ENCODE measurements around the gene MYRF.

MYRF gene

GRCh38 chr11:61738776-61739175, 13.7 kb upstream of the MYRF start:
- no peak for DNase-seq (ENCODE audit: low spot score)
- no peaks in the 10 kb centered on the region for H3K9me3 Mint-ChIP-seq
- no peak overlapping the region for H3K27ac Mint-ChIP-seq
- no peaks in the 10 kb centered on the region for H3K27me3 Mint-ChIP-seq (ENCODE audit: low read depth)
- no peaks in the 10 kb centered on the region for H3K4me1 Mint-ChIP-seq (ENCODE audit: low read depth)
- no peak overlapping the region for H3K4me3 Mint-ChIP-seq
- H3K36me3 Mint-ChIP-seq (ENCODE audit: low read depth): no peaks in the 10 kb centered on the region

GRCh38 chr11:61739413-61739812, 13.0 kb upstream of the MYRF start:
- DNase-seq (ENCODE audit: low spot score): no peak
- H3K36me3 Mint-ChIP-seq (ENCODE audit: low read depth): no peaks in the 10 kb centered on the region
- H3K9me3 Mint-ChIP-seq: no peaks in the 10 kb centered on the region
- H3K4me3 Mint-ChIP-seq: no peak overlapping the region
- no peaks in the 10 kb centered on the region for H3K4me1 Mint-ChIP-seq (ENCODE audit: low read depth)
- no peaks in the 10 kb centered on the region for H3K27me3 Mint-ChIP-seq (ENCODE audit: low read depth)
- H3K27ac Mint-ChIP-seq: no peak overlapping the region

GRCh38 chr11:61739966-61740365, 12.5 kb upstream of the MYRF start:
- Mint-ChIP-seq H3K9me3 (no peaks in the 10 kb centered on the region), H3K36me3 (ENCODE audit: low read depth) (no peaks in the 10 kb centered on the region), H3K27ac (no peak overlapping the region), H3K4me3 (no peak overlapping the region), H3K4me1 (ENCODE audit: low read depth) (no peaks in the 10 kb centered on the region), H3K27me3 (ENCODE audit: low read depth) (no peaks in the 10 kb centered on the region)
- DNase-seq (ENCODE audit: low spot score): no peak

GRCh38 chr11:61742391-61742790, 10.0 kb upstream of the MYRF start:
- Mint-ChIP-seq H3K4me1 (ENCODE audit: low read depth) (no peaks in the 10 kb centered on the region), H3K9me3 (no peaks in the 10 kb centered on the region), H3K27me3 (ENCODE audit: low read depth) (no peaks in the 10 kb centered on the region), H3K4me3 (no peak overlapping the region), H3K36me3 (ENCODE audit: low read depth) (no peaks in the 10 kb centered on the region), H3K27ac (no peak overlapping the region)
- DNase-seq (ENCODE audit: low spot score): no peak

GRCh38 chr11:61743486-61744095, 8.8 kb upstream of the MYRF start:
- H3K4me3 Mint-ChIP-seq: no peak overlapping the region
- no peaks in the 10 kb centered on the region for H3K4me1 Mint-ChIP-seq (ENCODE audit: low read depth)
- no peaks in the 10 kb centered on the region for H3K9me3 Mint-ChIP-seq
- no peak overlapping the region for H3K27ac Mint-ChIP-seq
- DNase-seq (ENCODE audit: low spot score): no peak
- H3K36me3 Mint-ChIP-seq (ENCODE audit: low read depth): no peaks in the 10 kb centered on the region
- no peaks in the 10 kb centered on the region for H3K27me3 Mint-ChIP-seq (ENCODE audit: low read depth)

- Mint-ChIP-seq H3K27me3 (ENCODE audit: low read depth) (no peaks in the 10 kb centered on the region), H3K36me3 (ENCODE audit: low read depth) (no peaks in the 10 kb centered on the region), H3K27ac (no peak overlapping the region), H3K4me3 (no peak overlapping the region), H3K4me1 (ENCODE audit: low read depth) (no peaks in the 10 kb centered on the region), H3K9me3 (no peaks in the 10 kb centered on the region)
- no peak for DNase-seq (ENCODE audit: low spot score)
Observed at GRCh38 chr11:61744181-61744580, 8.3 kb upstream of the MYRF start.

- no peaks in the 10 kb centered on the region for H3K4me1 Mint-ChIP-seq (ENCODE audit: low read depth)
- H3K4me3 Mint-ChIP-seq: no peak overlapping the region
- no peak for DNase-seq (ENCODE audit: low spot score)
- no peaks in the 10 kb centered on the region for H3K36me3 Mint-ChIP-seq (ENCODE audit: low read depth)
- no peaks in the 10 kb centered on the region for H3K27me3 Mint-ChIP-seq (ENCODE audit: low read depth)
- no peak overlapping the region for H3K27ac Mint-ChIP-seq
- H3K9me3 Mint-ChIP-seq: no peaks in the 10 kb centered on the region
Observed at GRCh38 chr11:61744609-61745156, 7.8 kb upstream of the MYRF start.

GRCh38 chr11:61745781-61746441, 6.5 kb upstream of the MYRF start:
- no peaks in the 10 kb centered on the region for H3K4me1 Mint-ChIP-seq (ENCODE audit: low read depth)
- no peaks in the 10 kb centered on the region for H3K36me3 Mint-ChIP-seq (ENCODE audit: low read depth)
- H3K4me3 Mint-ChIP-seq: no peak overlapping the region
- no peak overlapping the region for H3K27ac Mint-ChIP-seq
- H3K9me3 Mint-ChIP-seq: no peaks in the 10 kb centered on the region
- peaks cover 3% of the 10 kb centered on the region for H3K27me3 Mint-ChIP-seq (ENCODE audit: low read depth)
- no peak for DNase-seq (ENCODE audit: low spot score)

- Mint-ChIP-seq H3K27me3 (ENCODE audit: low read depth) (peaks cover 11% of the 10 kb centered on the region), H3K9me3 (no peaks in the 10 kb centered on the region), H3K4me1 (ENCODE audit: low read depth) (no peaks in the 10 kb centered on the region), H3K36me3 (ENCODE audit: low read depth) (no peaks in the 10 kb centered on the region), H3K27ac (no peak overlapping the region), H3K4me3 (no peak overlapping the region)
- DNase-seq (ENCODE audit: low spot score): no peak
Observed at GRCh38 chr11:61746442-61747191, 5.8 kb upstream of the MYRF start.

- no peaks in the 10 kb centered on the region for H3K36me3 Mint-ChIP-seq (ENCODE audit: low read depth)
- no peaks in the 10 kb centered on the region for H3K9me3 Mint-ChIP-seq
- no peaks in the 10 kb centered on the region for H3K4me1 Mint-ChIP-seq (ENCODE audit: low read depth)
- peak; percentile 43 for DNase-seq (ENCODE audit: low spot score)
- H3K27me3 Mint-ChIP-seq (ENCODE audit: low read depth): peaks cover 16% of the 10 kb centered on the region
- H3K27ac Mint-ChIP-seq: no peak overlapping the region
- no peak overlapping the region for H3K4me3 Mint-ChIP-seq
Observed at GRCh38 chr11:61747192-61747966, 5.1 kb upstream of the MYRF start.

GRCh38 chr11:61747967-61748285, 4.5 kb upstream of the MYRF start:
- Mint-ChIP-seq H3K4me1 (ENCODE audit: low read depth) (no peaks in the 10 kb centered on the region), H3K36me3 (ENCODE audit: low read depth) (no peaks in the 10 kb centered on the region), H3K27me3 (ENCODE audit: low read depth) (peaks cover 17% of the 10 kb centered on the region), H3K4me3 (no peak overlapping the region), H3K27ac (no peak overlapping the region), H3K9me3 (no peaks in the 10 kb centered on the region)
- no peak for DNase-seq (ENCODE audit: low spot score)

- Mint-ChIP-seq H3K27me3 (ENCODE audit: low read depth) (peaks cover 31% of the 10 kb centered on the region), H3K4me1 (ENCODE audit: low read depth) (no peaks in the 10 kb centered on the region), H3K27ac (no peak overlapping the region), H3K36me3 (ENCODE audit: low read depth) (no peaks in the 10 kb centered on the region), H3K4me3 (no peak overlapping the region), H3K9me3 (no peaks in the 10 kb centered on the region)
- no peak for DNase-seq (ENCODE audit: low spot score)
Observed at GRCh38 chr11:61749591-61750217, 2.7 kb upstream of the MYRF start.

- peak overlapping the region; percentile 10 for H3K4me3 Mint-ChIP-seq
- no peak overlapping the region for H3K27ac Mint-ChIP-seq
Observed at GRCh38 chr11:61750631-61751273, 1.7 kb upstream of the MYRF start.

More at GRCh38 chr11:61750631-61751273, 1.7 kb upstream of the MYRF start:
- no peaks in the 10 kb centered on the region for H3K4me1 Mint-ChIP-seq (ENCODE audit: low read depth)
- peaks cover 31% of the 10 kb centered on the region for H3K27me3 Mint-ChIP-seq (ENCODE audit: low read depth)
- H3K36me3 Mint-ChIP-seq (ENCODE audit: low read depth): no peaks in the 10 kb centered on the region
- DNase-seq (ENCODE audit: low spot score): no peak
- H3K9me3 Mint-ChIP-seq: no peaks in the 10 kb centered on the region

All from T-helper 2 cell treated with Interferon-gamma antibody and Interleukin-4, amounts not matched to agents 5 μg/mL and 100 μg/mL, for 36 hours (primary cell).